Measurements from ENCODE around the gene DAB1.

DAB1 gene

GRCh38 chr1:57369889-57370288 lies 54.0 kb downstream of the DAB1 start:
- H3K4me1 ChIP-seq (ENCODE audit: control insufficient read depth in 5 of 5, insufficient read depth in 5 of 5, low read length in 5 of 5), result no peaks in the 10 kb centered on the region
- H3K27me3 ChIP-seq (ENCODE audit: control insufficient read depth in 5 of 5, insufficient read depth in 4 of 5, low read length in 5 of 5), result no peaks in the 10 kb centered on the region
- no peak overlapping the region for H3K9ac ChIP-seq (ENCODE audit: low read length in 5 of 5)
- H3K27ac ChIP-seq (ENCODE audit: low read depth, low read length), result no peak overlapping the region
- peaks cover 0 to 6% (median 2%) of the 10 kb centered on the region in 5 donors for H3K9me3 ChIP-seq (ENCODE audit: control insufficient read depth in 5 of 5, low read length in 5 of 5)
- H3K4me3 ChIP-seq (ENCODE audit: low read depth in 1 of 5, low read length in 5 of 5), result no peak overlapping the region
- H3K36me3 ChIP-seq (ENCODE audit: control insufficient read depth in 5 of 5, insufficient read depth in 5 of 5, low read length in 5 of 5), result no peaks in the 10 kb centered on the region

- Histone ChIP-seq H3K27ac (ENCODE audit: low read depth, low read length) (no peak overlapping the region), H3K9me3 (ENCODE audit: control insufficient read depth in 5 of 5, low read length in 5 of 5) (peaks cover 0 to 6% (median 2%) of the 10 kb centered on the region in 5 donors), H3K27me3 (ENCODE audit: control insufficient read depth in 5 of 5, insufficient read depth in 4 of 5, low read length in 5 of 5) (no peaks in the 10 kb centered on the region), H3K9ac (ENCODE audit: low read length in 5 of 5) (no peak overlapping the region), H3K36me3 (ENCODE audit: control insufficient read depth in 5 of 5, insufficient read depth in 5 of 5, low read length in 5 of 5) (no peaks in the 10 kb centered on the region), H3K4me3 (ENCODE audit: low read depth in 1 of 5, low read length in 5 of 5) (no peak overlapping the region), H3K4me1 (ENCODE audit: control insufficient read depth in 5 of 5, insufficient read depth in 5 of 5, low read length in 5 of 5) (no peaks in the 10 kb centered on the region)
Measured at GRCh38 chr1:57367945-57368344, 55.9 kb downstream of the DAB1 start.

GRCh38 chr1:57363643-57364042 lies 60.2 kb downstream of the DAB1 start:
- Histone ChIP-seq H3K9me3 (ENCODE audit: control insufficient read depth in 5 of 5, low read length in 5 of 5) (peaks cover 0 to 7% (median 4%) of the 10 kb centered on the region in 5 donors), H3K27ac (ENCODE audit: low read depth, low read length) (no peak overlapping the region), H3K4me1 (ENCODE audit: control insufficient read depth in 5 of 5, insufficient read depth in 5 of 5, low read length in 5 of 5) (no peaks in the 10 kb centered on the region), H3K9ac (ENCODE audit: low read length in 5 of 5) (no peak overlapping the region), H3K36me3 (ENCODE audit: control insufficient read depth in 5 of 5, insufficient read depth in 5 of 5, low read length in 5 of 5) (no peaks in the 10 kb centered on the region), H3K27me3 (ENCODE audit: control insufficient read depth in 5 of 5, insufficient read depth in 4 of 5, low read length in 5 of 5) (no peaks in the 10 kb centered on the region), H3K4me3 (ENCODE audit: low read depth in 1 of 5, low read length in 5 of 5) (no peak overlapping the region)

GRCh38 chr1:57363165-57363564 lies 60.7 kb downstream of the DAB1 start:
- Histone ChIP-seq H3K9ac (ENCODE audit: low read length in 5 of 5) (no peak overlapping the region), H3K27me3 (ENCODE audit: control insufficient read depth in 5 of 5, insufficient read depth in 4 of 5, low read length in 5 of 5) (no peaks in the 10 kb centered on the region), H3K9me3 (ENCODE audit: control insufficient read depth in 5 of 5, low read length in 5 of 5) (peaks cover 0 to 7% (median 2%) of the 10 kb centered on the region in 5 donors), H3K4me1 (ENCODE audit: control insufficient read depth in 5 of 5, insufficient read depth in 5 of 5, low read length in 5 of 5) (no peaks in the 10 kb centered on the region), H3K36me3 (ENCODE audit: control insufficient read depth in 5 of 5, insufficient read depth in 5 of 5, low read length in 5 of 5) (no peaks in the 10 kb centered on the region), H3K27ac (ENCODE audit: low read depth, low read length) (no peak overlapping the region), H3K4me3 (ENCODE audit: low read depth in 1 of 5, low read length in 5 of 5) (no peak overlapping the region)

GRCh38 chr1:57362480-57362879 lies 61.4 kb downstream of the DAB1 start:
- no peak overlapping the region for H3K4me3 ChIP-seq (ENCODE audit: low read depth in 1 of 5, low read length in 5 of 5)
- H3K27me3 ChIP-seq (ENCODE audit: control insufficient read depth in 5 of 5, insufficient read depth in 4 of 5, low read length in 5 of 5), result no peaks in the 10 kb centered on the region
- no peaks in the 10 kb centered on the region for H3K36me3 ChIP-seq (ENCODE audit: control insufficient read depth in 5 of 5, insufficient read depth in 5 of 5, low read length in 5 of 5)
- no peaks in the 10 kb centered on the region for H3K4me1 ChIP-seq (ENCODE audit: control insufficient read depth in 5 of 5, insufficient read depth in 5 of 5, low read length in 5 of 5)
- no peak overlapping the region for H3K9ac ChIP-seq (ENCODE audit: low read length in 5 of 5)
- H3K9me3 ChIP-seq (ENCODE audit: control insufficient read depth in 5 of 5, low read length in 5 of 5), result peaks cover 0 to 7% (median 0%) of the 10 kb centered on the region in 5 donors
- no peak overlapping the region for H3K27ac ChIP-seq (ENCODE audit: low read depth, low read length)

GRCh38 chr1:57361516-57361915 lies 62.3 kb downstream of the DAB1 start:
- Histone ChIP-seq H3K9ac (ENCODE audit: low read length in 5 of 5) (no peak overlapping the region), H3K4me3 (ENCODE audit: low read depth in 1 of 5, low read length in 5 of 5) (no peak overlapping the region), H3K27me3 (ENCODE audit: control insufficient read depth in 5 of 5, insufficient read depth in 4 of 5, low read length in 5 of 5) (no peaks in the 10 kb centered on the region), H3K4me1 (ENCODE audit: control insufficient read depth in 5 of 5, insufficient read depth in 5 of 5, low read length in 5 of 5) (no peaks in the 10 kb centered on the region), H3K9me3 (ENCODE audit: control insufficient read depth in 5 of 5, low read length in 5 of 5) (peaks cover 0 to 7% (median 0%) of the 10 kb centered on the region in 5 donors), H3K27ac (ENCODE audit: low read depth, low read length) (no peak overlapping the region), H3K36me3 (ENCODE audit: control insufficient read depth in 5 of 5, insufficient read depth in 5 of 5, low read length in 5 of 5) (no peaks in the 10 kb centered on the region)

GRCh38 chr1:57360846-57361407 lies 62.9 kb downstream of the DAB1 start:
- H3K27me3 ChIP-seq (ENCODE audit: control insufficient read depth in 5 of 5, insufficient read depth in 4 of 5, low read length in 5 of 5), result no peaks in the 10 kb centered on the region
- H3K27ac ChIP-seq (ENCODE audit: low read depth, low read length), result no peak overlapping the region
- H3K36me3 ChIP-seq (ENCODE audit: control insufficient read depth in 5 of 5, insufficient read depth in 5 of 5, low read length in 5 of 5), result no peaks in the 10 kb centered on the region
- H3K9me3 ChIP-seq (ENCODE audit: control insufficient read depth in 5 of 5, low read length in 5 of 5), result peaks cover 0 to 7% (median 0%) of the 10 kb centered on the region in 5 donors
- no peak overlapping the region for H3K4me3 ChIP-seq (ENCODE audit: low read depth in 1 of 5, low read length in 5 of 5)
- H3K4me1 ChIP-seq (ENCODE audit: control insufficient read depth in 5 of 5, insufficient read depth in 5 of 5, low read length in 5 of 5), result no peaks in the 10 kb centered on the region
- H3K9ac ChIP-seq (ENCODE audit: low read length in 5 of 5), result no peak overlapping the region

- no peaks in the 10 kb centered on the region for H3K27me3 ChIP-seq (ENCODE audit: control insufficient read depth in 5 of 5, insufficient read depth in 4 of 5, low read length in 5 of 5)
- no peaks in the 10 kb centered on the region for H3K4me1 ChIP-seq (ENCODE audit: control insufficient read depth in 5 of 5, insufficient read depth in 5 of 5, low read length in 5 of 5)
- H3K9ac ChIP-seq (ENCODE audit: low read length in 5 of 5), result no peak overlapping the region
- H3K9me3 ChIP-seq (ENCODE audit: control insufficient read depth in 5 of 5, low read length in 5 of 5), result peaks cover 0 to 10% (median 0%) of the 10 kb centered on the region in 5 donors
- no peak overlapping the region for H3K4me3 ChIP-seq (ENCODE audit: low read depth in 1 of 5, low read length in 5 of 5)
- H3K36me3 ChIP-seq (ENCODE audit: control insufficient read depth in 5 of 5, insufficient read depth in 5 of 5, low read length in 5 of 5), result no peaks in the 10 kb centered on the region
- no peak overlapping the region for H3K27ac ChIP-seq (ENCODE audit: low read depth, low read length)
Measured at GRCh38 chr1:57357462-57357861, 66.4 kb downstream of the DAB1 start.

GRCh38 chr1:57353654-57354053 lies 70.2 kb downstream of the DAB1 start:
- Histone ChIP-seq H3K27ac (ENCODE audit: low read depth, low read length) (no peak overlapping the region), H3K4me1 (ENCODE audit: control insufficient read depth in 5 of 5, insufficient read depth in 5 of 5, low read length in 5 of 5) (no peaks in the 10 kb centered on the region), H3K27me3 (ENCODE audit: control insufficient read depth in 5 of 5, insufficient read depth in 4 of 5, low read length in 5 of 5) (no peaks in the 10 kb centered on the region), H3K9ac (ENCODE audit: low read length in 5 of 5) (no peak overlapping the region), H3K36me3 (ENCODE audit: control insufficient read depth in 5 of 5, insufficient read depth in 5 of 5, low read length in 5 of 5) (no peaks in the 10 kb centered on the region), H3K4me3 (ENCODE audit: low read depth in 1 of 5, low read length in 5 of 5) (no peak overlapping the region), H3K9me3 (ENCODE audit: control insufficient read depth in 5 of 5, low read length in 5 of 5) (peaks cover 0 to 2% (median 0%) of the 10 kb centered on the region in 5 donors)

GRCh38 chr1:57350610-57351009 lies 73.2 kb downstream of the DAB1 start:
- H3K27me3 ChIP-seq (ENCODE audit: control insufficient read depth in 5 of 5, insufficient read depth in 4 of 5, low read length in 5 of 5), result no peaks in the 10 kb centered on the region
- no peak overlapping the region for H3K9ac ChIP-seq (ENCODE audit: low read length in 5 of 5)
- no peak overlapping the region for H3K27ac ChIP-seq (ENCODE audit: low read depth, low read length)
- no peaks in the 10 kb centered on the region for H3K4me1 ChIP-seq (ENCODE audit: control insufficient read depth in 5 of 5, insufficient read depth in 5 of 5, low read length in 5 of 5)
- no peaks in the 10 kb centered on the region for H3K36me3 ChIP-seq (ENCODE audit: control insufficient read depth in 5 of 5, insufficient read depth in 5 of 5, low read length in 5 of 5)
- no peak overlapping the region for H3K4me3 ChIP-seq (ENCODE audit: low read depth in 1 of 5, low read length in 5 of 5)
- H3K9me3 ChIP-seq (ENCODE audit: control insufficient read depth in 5 of 5, low read length in 5 of 5), result peaks cover 0 to 2% (median 0%) of the 10 kb centered on the region in 5 donors

Data from subcutaneous abdominal adipose tissue (tissue), 5 donors.